ENCODE results near the gene SDCBP2.

Gene SDCBP2

GRCh38 chr20:1315804-1316203 is 13.1 kb downstream of the SDCBP2 start:
- no peak for TF ChIP-seq CTCF (IDR thresholded peaks at IDR 0.05; ENCODE audit: extremely low read depth, missing control alignments)
- no peak for DNase-seq (ENCODE audit: low spot score)

- peak; percentile 83 for TF ChIP-seq CTCF (IDR thresholded peaks at IDR 0.05; ENCODE audit: extremely low read depth, missing control alignments)
Observed at GRCh38 chr20:1313236-1313964, 15.5 kb downstream of the SDCBP2 start.

GRCh38 chr20:1312904-1313235 is 16.1 kb downstream of the SDCBP2 start:
- TF ChIP-seq CTCF (IDR thresholded peaks at IDR 0.05; ENCODE audit: extremely low read depth, missing control alignments): no peak
- DNase-seq (ENCODE audit: low spot score): no peak

More at GRCh38 chr20:1313236-1313964, 15.5 kb downstream of the SDCBP2 start:
- DNase-seq (ENCODE audit: low spot score): peak; percentile 87

- TF ChIP-seq CTCF (IDR thresholded peaks at IDR 0.05; ENCODE audit: extremely low read depth, missing control alignments): no peak
- DNase-seq (ENCODE audit: low spot score): no peak
Observed at GRCh38 chr20:1312308-1312707, 16.6 kb downstream of the SDCBP2 start.

GRCh38 chr20:1310506-1311190 is 18.3 kb downstream of the SDCBP2 start:
- no peak for TF ChIP-seq CTCF (IDR thresholded peaks at IDR 0.05; ENCODE audit: extremely low read depth, missing control alignments)
- DNase-seq (ENCODE audit: low spot score): no peak

GRCh38 chr20:1310071-1310470 is 18.9 kb downstream of the SDCBP2 start:
- no peak for TF ChIP-seq CTCF (IDR thresholded peaks at IDR 0.05; ENCODE audit: extremely low read depth, missing control alignments)
- no peak for DNase-seq (ENCODE audit: low spot score)

- no peak for DNase-seq (ENCODE audit: low spot score)
- no peak for TF ChIP-seq CTCF (IDR thresholded peaks at IDR 0.05; ENCODE audit: extremely low read depth, missing control alignments)
Observed at GRCh38 chr20:1309439-1309847, 19.5 kb downstream of the SDCBP2 start.
